ENCODE data around the gene KCNJ6.
A peak's percentile ranks its signal among the peaks of the same experiment; 100 is the strongest.
"Not testable (repeated sequence)": the region's sequence is repeated elsewhere in the genome, so short reads cannot be mapped to it uniquely, and the experiment has no call there.

Gene KCNJ6

DNA sequence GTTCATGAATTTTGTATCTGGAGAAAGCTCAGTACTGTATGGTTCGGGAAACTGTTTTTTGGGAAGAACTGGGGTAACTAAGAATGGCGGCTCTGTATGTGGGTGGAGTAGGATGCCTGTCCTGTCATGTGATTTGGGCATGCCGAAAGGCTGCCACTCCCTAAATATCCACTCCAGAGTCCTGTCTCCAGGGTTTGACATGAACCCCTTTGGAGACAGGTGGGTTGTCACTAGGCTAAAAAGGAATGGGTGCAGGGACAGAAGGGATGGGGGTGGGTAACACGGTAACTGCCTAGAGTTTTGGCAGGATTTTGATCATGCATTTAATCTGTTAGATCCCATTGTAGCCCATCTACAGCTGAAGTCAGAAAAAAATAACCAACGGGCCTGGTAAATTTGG, 150.1 kb downstream of the KCNJ6 start:
- no peak for DNase-seq

DNA sequence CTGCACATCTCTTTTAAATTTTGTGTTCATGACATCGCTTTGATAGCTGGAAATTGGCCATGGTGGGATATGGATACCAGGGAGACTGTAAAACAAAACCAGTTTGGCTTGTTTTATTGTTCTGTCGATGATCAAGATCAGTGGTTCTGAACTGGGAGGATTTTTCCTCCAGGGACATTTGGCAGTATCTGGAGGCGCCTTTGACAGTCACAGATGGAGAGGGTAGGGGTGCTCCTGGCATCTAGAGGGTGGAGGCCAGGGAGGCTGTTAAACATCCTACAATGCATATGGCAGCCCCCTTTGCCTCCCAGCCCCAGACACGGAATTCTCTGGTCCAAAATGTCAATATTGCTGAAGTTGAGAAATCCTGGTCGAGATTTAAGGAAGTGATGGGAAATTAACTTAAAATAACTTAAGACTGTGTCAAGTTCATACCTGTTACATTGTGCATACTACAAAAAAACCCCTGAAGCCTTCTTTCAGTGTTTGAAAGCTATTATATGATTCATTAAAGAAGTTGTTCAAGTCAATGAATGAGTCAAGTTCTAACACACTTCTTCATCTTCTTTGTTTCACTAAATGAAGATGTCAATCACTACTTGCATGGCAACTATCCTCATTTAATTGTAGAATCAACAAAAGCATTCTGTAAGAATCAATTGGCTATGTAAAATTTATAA, 150.9 kb downstream of the KCNJ6 start:
- DNase-seq, result no peak

DNA sequence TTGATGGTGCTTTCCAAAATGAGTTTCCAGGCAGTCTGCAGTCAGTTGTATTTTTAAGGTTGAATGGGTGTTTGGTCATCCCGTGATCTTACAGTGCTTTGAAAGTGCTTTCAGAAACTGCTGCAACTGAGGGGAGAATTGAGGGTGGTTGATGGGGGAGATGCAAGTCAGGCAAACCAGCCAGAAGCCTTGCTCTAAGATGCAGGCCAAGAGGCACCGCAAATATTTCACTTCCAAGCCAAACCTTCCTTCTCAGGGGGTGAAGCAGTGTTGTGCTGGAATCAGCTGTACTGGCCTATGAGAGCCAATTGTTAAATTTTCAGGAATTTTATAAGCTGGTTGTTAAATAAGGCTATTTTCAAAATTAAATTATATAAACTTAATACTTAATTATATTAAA, 151.6 kb downstream of the KCNJ6 start:
- DNase-seq, result no peak

DNA sequence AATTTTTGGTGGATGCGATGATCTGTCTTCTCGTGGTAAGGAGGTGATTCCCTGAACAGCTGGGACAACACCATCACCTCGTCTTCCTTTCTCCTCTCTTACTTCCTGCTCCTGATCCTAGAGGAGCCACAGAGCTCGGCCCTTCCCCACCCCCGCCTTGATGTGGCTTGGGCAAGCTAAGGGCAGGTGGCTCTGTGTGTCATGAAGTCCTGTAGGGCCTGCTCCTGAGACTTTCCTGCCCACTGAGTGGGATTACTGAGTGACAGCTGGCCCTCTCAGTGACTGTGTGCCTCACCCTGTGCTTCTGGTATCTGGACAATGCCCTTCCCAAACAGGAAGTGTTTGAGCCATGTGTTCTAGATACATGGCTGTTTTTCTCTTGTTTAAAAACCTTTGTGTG, 153.0 kb downstream of the KCNJ6 start:
- DNase-seq, result no peak

DNA sequence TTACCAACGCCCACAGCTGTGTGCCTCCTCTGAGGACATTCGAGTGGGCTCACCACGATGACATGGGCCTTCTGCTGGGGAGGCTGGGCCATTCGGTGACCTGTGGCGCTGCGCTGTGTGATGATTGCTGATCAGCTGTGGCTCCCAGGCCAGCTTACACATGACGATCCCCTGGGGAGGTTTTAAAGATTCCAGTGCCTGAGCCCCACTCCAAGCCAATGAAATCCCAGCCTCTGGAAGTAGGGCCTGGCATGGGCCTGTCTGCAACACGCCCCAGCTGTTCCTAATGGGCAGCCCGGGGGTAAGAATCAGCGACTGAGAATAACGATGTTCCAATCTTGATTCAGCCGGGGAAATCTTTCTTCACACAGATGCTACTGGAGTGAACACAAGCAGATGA, 153.7 kb downstream of the KCNJ6 start:
- no peak for DNase-seq

DNA sequence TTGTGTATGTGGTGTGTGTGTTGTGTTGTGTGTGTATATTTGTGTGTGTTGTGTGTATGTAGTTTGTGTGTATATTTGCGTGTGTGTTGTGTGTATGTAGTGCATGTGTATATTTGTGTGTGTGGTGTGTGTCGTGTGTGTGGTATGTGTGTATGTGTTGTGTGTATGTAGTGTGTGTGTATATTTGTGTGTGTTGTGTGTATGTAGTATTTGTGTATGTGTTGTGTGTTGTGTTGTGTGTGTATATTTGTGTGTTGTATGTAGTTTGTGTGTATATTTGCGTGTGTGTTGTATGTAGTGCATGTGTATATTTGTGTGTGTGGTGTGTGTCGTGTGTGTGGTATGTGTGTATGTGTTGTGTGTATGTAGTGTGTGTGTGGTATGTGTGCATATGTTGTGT, 154.9 kb downstream of the KCNJ6 start:
- not testable (repeated sequence) for DNase-seq

DNA sequence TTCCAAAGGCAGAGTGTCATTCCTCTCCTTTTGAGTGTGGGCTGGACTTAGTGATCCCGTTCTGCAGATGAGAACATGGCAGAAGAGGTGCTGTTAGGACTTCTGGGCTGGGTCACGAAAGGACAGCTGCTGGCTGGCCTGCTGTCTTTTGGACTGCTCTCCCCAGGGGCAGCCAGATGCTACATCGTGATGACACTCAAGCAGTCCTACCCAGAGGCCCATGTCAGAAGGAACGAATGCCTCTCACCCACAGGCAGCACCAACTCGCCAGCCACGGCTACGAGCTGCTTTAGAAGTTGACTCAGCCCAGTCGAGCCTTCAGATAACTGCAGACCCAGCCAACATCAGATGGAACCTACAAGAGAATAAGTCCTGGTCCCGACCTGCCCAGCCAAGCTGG, 156.5 kb downstream of the KCNJ6 start:
- DNase-seq, result no peak

DNA sequence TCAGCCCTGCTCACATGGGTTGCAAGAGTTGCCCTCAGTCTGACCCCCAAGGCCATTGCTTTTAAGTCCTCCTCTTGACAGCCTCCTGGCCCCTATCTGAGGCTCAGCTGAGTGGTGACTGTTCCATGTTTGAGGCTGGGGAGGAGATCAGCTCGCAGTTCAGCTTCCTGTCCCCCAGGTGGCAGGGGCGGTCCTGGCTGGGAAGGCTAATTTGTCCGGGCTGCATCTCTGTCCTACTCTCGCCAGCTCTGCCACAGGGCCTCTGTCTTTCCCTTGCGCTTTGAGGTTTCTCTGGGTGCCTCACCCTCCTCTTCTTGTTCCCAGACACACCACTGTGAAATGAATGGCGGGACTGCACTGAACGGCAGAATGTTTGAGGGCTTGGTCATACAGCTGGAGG, 157.3 kb downstream of the KCNJ6 start:
- peak; percentile 2 for DNase-seq

DNA sequence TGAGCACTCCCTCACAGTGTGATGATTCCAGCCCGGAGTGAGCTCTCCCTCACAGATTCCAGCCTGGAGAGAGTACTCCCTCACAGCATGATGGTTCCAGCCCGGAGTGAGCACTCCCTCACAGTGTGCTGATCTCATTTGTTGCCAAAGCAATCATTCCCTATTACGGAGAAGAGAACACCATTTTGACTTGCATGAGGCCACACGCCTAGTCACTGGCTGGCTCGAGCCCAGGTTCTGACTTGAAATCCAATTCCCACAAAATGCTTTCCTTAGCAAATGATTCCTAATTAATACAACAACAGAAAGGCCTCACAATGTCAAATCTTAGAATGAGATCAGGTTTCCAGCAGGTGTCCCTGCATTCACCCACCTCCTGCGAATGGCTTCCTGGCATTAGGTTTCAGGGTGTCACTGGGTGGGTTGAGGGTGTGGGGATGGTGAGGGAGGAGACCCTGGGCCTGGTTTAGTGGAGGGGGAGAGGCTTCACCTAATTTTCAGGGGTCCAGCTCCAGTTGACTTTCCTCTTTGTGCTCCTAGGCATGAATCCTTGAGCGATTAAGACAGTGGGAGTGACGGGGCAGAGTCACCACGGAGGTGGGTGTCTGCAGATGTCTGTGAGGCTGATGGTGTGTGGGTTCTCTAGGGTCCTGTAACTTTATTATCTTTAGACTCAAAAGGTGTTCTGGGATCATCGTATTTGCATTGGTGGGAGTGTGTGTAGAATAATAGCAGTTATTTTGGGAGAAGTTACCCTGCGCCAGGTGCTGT, 158.5 kb downstream of the KCNJ6 start:
- no peak for DNase-seq

DNA sequence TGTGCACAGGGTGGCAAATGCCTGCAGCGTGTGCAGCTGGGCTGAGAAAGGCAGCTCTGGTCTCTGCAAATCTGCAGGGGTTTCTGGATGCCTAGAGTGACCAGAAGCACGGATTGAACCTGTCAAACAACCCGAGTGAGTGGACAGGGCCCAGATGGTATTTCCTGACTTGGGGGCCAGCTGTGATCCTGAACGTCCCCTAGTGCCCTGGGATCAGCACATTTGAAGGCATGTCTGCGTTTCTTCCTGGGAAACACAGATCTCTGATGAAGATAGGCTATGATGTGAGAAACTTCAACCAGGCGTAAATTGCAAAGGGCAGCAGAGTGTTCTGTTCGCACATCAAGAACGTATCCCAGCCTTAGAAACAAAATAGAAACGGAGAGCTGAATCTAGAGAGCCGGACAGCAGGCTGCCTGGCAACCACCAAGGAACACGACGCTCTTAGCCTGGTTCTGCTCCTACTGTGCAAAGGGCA, 163.1 kb downstream of the KCNJ6 start:
- DNase-seq, result no peak

DNA sequence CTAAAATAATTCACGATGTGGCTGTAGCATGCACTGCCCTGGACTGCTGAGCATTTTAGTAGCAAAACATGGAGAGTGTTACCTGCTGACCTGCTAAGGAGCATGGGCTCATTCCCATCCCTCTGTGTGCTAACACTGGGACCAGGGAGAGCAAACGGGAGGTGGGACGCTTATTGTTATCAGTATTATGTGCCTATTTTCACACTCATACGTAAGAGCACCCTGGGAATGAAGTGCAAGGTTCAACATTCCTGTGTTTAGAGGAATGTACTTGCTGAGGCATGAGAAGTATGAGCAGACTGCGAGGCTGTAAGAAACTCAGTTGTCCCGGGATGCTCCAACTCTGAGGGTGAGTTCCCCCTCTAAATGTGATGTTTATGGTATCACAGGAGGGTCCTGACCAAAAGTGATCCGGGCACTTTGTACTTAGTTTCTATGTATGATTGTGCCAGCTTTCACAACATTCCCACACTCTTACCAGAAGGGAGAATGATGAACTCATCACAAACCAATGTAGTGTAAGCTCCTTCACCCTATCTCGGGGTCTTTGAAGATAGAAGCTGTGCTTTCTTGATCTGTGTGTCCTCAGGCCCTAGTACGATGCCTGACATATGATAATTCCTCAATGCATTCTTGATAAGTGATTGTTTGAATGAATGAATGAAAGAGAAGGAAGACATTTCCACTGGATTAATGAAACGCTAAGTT, 164.8 kb downstream of the KCNJ6 start:
- DNase-seq, result no peak

DNA sequence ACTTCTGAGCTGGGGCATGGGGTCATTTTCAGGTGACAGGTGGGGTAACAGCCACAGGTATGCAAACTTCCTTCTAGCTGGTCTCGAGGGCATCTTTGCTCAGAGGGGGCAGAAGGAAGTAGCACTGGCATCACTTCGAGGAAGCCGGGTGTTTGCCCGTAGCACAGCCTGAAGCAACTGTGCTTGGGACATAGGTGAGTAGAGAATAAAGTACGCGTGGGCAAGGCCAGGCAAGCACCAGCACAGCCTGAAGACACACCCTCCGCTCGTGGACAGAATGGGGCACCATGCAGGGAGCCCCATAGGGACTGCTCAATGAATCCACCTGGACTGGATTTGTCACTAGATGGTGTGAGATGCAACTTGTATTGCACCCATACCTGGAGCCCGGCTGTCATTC, 167.1 kb downstream of the KCNJ6 start:
- DNase-seq, result no peak

DNA sequence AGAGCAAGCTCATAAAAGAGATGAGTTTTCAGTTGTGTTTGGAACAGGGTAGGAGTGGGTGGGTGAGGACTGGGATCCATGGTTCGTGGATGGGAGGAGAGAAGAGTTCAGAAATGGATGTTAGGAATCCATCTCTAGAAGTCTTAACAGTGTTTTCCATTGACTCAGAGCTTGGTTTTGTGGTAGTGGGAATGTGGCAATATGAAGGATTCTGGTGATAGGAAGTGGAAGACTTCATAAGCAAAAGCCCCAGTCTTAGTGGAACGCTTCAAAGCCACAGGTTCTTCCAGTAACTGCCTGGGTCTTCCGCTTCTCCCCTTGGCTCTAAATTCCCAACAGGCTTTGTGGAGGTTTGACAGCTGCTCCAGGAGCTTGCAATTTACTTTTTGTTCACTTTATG, 167.9 kb downstream of the KCNJ6 start:
- DNase-seq, result no peak

DNA sequence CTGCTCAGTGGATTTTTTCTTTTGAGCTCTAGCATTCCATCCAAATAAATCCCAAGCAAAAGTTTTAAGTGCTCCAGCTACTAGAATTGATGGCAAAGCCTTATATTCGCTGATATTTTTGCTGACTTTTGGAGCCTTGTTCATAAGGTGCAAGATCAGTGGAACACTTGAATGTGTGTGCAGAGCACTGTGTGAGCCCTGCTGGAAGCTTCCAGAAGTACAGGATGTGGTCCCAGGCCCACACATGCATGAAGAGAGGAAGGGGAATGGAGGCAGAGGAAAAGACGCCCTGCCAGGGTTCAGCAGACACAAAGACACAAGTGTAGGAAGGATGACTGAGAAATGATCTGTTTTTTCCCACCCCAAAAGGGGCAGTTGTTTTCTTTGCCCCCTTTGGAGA, 169.4 kb downstream of the KCNJ6 start:
- no peak for DNase-seq

DNA sequence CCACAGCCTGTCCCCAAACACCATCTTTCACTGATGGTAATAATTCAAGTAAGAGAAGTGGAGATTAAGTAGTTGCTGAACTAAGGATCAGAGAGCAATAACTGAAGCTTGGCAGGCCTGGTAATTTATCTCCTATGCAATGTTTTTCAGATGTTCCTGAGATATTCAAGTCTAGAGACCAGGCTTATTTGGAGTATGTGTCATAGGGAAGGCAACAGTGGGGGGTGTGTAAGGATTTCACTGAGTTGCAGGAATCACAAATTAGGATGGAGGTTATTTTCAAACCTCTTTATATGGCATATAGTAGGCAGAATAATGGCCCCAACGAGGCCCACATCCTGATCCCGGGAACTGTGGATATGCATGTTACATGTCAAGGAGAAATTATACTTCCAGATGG, 171.7 kb downstream of the KCNJ6 start:
- DNase-seq, result no peak

DNA sequence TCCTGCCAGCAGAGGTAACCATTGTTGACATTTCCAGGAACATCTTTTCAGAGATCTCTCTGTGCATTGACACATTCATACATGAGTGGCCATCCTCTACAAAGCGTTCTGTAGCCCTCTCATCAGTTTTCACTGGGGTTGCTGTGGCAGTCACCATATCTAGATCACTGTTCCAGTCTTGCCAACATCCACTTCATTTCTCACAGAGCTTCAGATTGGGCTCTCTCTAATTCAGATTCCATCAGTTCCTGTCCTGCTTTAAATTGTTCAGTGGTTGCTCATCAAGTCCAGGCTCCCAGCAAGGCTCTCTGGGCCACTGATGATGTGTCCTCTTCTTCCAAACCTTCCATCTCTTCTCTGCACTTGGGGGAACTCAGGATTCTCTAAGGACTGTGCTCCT, 173.7 kb downstream of the KCNJ6 start:
- DNase-seq, result no peak

DNA sequence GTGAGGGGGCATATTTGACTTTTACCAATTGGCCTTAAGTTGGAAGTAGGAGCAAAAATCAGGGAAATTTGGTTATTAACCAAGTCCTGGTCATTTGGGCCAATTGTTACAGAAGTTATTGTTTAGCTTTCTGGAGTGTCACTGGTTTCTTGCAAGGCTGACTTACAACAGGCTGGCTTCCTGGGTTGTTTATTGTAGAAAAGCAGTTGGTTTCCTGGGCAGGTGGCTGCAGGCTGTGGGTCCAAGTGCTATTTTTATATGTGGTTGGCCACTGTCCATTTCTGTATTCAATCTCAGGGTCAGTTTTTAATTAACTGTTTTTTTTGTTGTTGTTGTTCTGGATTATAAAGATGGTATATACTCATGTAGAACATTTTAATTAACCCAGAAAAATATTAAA, 174.1 kb downstream of the KCNJ6 start:
- DNase-seq, result no peak

DNA sequence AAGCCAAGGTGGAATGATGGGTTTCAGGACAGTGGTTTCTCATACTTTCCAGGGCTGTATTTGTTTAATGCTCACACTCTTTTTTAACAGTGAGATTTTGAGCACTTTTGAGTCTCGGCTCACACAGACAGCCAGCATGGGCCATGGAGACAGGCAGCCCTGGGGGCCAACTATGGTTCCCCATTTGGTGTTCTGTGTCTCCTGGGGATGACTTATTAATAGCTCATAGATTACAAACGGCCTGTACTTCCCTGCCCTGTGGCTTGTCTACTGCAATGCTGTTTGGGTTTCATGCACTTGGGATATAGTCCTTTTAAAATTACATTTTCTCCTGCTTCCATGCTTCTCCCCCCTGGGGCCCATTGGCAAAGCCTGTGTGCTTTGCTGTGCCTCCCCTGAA, 178.3 kb downstream of the KCNJ6 start:
- DNase-seq, result no peak

DNA sequence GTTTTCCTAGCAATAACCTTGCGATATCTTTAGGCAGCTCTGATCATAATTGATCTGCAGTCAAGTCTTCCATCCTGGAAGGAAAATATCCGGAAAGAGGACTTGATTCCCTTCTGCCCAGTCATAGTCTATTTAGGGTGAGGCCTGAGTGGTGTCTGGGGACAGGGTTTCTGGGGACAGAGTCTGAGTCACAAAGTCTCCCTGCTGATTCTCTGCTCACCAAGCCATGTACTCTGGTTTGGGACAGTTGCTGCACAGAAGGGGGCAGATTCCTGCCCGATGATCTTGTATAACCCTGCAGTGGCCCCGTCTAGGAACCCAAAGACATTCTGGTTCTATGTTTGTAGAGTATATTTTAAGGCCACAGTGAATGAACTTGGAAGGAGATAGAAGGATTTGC, 178.8 kb downstream of the KCNJ6 start:
- no peak for DNase-seq

DNA sequence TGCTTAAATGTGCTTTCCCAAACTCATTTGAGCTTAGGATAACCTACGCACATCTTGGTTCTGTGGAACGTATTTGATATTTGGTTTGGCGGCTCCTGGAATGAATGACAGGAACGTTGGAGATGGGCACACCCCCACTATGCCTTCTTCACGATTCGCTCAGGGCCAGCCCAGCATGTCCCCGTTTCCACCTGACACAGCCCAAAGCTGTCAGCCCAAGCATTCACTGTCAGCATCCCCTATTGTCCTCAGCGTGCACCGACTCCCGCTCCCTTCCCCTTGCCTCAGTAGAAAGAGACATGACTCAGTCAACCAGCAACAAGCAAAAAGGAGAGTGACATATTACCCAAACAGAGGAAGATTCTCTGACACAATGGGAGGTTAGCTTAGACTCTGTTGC, 181.4 kb downstream of the KCNJ6 start:
- DNase-seq, result no peak

DNA sequence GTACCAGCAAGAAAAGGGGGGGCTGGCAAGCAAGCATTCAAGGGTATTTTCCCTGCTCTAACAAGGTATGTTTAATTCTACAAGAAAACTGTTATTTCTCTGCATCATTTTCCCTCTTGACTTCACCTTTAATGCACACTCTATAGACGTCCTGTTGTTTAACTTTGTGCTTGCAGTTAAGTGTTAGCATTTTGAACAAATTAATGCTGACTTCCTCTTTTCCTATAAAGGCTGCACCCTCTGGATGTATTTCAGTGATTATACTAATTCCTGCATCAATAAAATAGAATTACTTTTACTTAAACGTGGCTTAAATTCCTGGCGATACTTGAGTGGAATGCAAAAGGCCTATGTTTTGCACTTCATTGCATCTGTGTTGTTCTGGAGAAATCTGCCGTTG, 183.3 kb downstream of the KCNJ6 start:
- no peak for DNase-seq

DNA sequence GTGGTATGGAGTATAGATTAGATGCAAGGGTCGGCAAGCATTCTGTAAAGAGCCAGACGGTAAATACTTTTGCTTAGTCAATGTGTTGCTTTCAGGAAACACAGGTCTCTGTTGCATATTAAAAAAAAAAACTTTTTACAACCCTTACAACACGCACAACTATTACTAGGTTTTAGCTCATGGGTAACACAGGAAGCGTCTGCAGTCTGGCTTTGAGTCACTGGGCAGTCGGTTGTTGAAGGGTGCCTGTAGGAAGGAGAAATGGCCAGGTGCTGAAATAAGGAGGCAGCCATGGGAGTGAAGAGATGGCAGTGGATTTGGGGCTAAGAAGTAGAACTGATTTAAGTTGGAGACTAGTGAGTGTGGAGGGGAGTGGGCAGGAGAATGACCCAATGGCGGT, 192.1 kb downstream of the KCNJ6 start:
- DNase-seq, result peak; percentile 4

DNA sequence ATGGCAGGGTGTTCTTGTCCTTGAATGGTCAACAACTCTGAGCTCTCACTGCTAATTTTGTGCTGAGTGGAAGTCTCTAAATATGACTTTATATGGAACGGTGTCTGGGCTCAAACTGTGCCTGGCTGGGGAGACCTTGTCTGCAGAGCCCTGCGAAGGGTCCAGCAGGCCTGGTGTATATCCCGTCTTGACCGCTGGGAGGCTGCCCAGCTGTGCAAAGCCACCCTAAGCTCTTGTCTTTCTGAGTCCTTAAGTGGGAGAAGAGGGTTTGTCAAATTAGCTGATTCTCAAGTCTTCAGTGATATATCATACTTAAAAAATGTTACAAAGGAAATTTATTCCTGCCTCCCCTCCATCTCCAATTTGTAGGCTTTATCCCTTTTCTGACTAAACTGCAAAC, 198.7 kb downstream of the KCNJ6 start:
- no peak for DNase-seq

DNA sequence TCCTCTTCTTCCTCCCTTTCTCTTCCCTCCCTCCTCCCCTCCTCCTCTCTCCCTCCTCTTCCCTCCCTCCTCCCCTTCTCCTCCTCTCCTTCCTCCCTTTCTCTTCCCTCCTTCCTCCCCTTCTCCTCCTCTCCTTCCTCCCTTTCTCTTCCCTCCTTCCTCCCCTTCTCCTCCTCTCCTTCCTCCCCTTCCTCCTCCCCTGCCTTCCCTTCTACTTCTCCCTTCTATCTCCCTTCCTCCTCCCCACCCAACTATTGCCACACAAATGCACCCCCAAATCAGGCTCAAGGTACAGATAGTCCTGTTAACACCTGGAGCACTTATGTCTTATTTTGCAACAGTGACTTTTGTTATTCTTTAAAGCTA, 203.7 kb downstream of the KCNJ6 start:
- not testable (repeated sequence) for DNase-seq
